Activated CD8-positive, alpha-beta T cell treated with anti-CD3 and anti-CD28 coated beads for 36 hours (primary cell): ENCODE measurements around the gene LAIR1. TPM values are rescaled to one million over a fixed set of nuclear protein-coding genes. Genes with fewer than 3 reads are reported as not detected.
"Not testable (repeated sequence)": the region's sequence is repeated elsewhere in the genome, so short reads cannot be mapped to it uniquely, and the experiment has no call there.

ENCODE experiments used
- ATAC-seq: fragments of 200-7000 bp; cut with Tn5 transposase; one replicate; pipeline ENCODE4 v1.10.0; 2021; ENCODE audit warnings: mild to moderate bottlenecking, moderate library complexity
- CTCF ChIA-PET: fragments of 350-600 bp; sonication (Branson Sonifier 250); formaldehyde crosslinking; loops from one replicate; lab custom pipeline; 2021; ENCODE audit warnings: antibody characterized with exemption; lab: Charles Lee
- POLR2A ChIA-PET: fragments of 350-600 bp; sonication (Branson Sonifier 250); formaldehyde crosslinking; loops from one replicate; lab custom pipeline; 2021; ENCODE audit warnings: antibody characterized with exemption; lab: Charles Lee
- DNase-seq: peaks from one replicate; pipeline ENCODE4 v3.0.0-alpha.2; 2020
- H3K27ac Mint-ChIP-seq: one replicate; pipeline ENCODE4 v1.8.0; 2021; ENCODE audit warnings: mild to moderate bottlenecking, mixed read lengths
- H3K27me3 Mint-ChIP-seq: one replicate; pipeline ENCODE4 v1.8.0; 2021; ENCODE audit warnings: mixed read lengths
- H3K36me3 Mint-ChIP-seq: one replicate; pipeline ENCODE4 v1.8.0; 2021; ENCODE audit warnings: low read depth, mixed read lengths
- H3K4me1 Mint-ChIP-seq: one replicate; pipeline ENCODE4 v1.8.0; 2021; ENCODE audit warnings: low read depth, mixed read lengths
- H3K4me3 Mint-ChIP-seq: one replicate; pipeline ENCODE4 v1.8.0; 2021; ENCODE audit warnings: mild to moderate bottlenecking, moderate library complexity, mixed read lengths
- H3K9me3 Mint-ChIP-seq: one replicate; pipeline ENCODE4 v1.8.0; 2021; ENCODE audit warnings: mixed read lengths
- CTCF ChIP-seq: fragments of 200-600 bp; IDR thresholded peaks from one replicate; pipeline ENCODE4 v1.8.0; 2022; ENCODE audit warnings: antibody characterized with exemption, mild to moderate bottlenecking
- intact Hi-C: fragments of 100-400 bp; cut with micrococcal nuclease; formaldehyde crosslinking; loops from one replicate; pipeline ENCODE4 v1.10.0; 2022
- total RNA-seq, 2 experiments: library from RNA; stranded (reverse); gene quantifications; one replicate each; pipeline ENCODE4 v1.2.3, GENCODE V29; 2021

Gene LAIR1
- total RNA-seq, 2 experiments from 2014 or later, result 11.3 TPM

GRCh38 chr19:54380897-54381296, 16.2 kb upstream of the LAIR1 start:
- H3K36me3 Mint-ChIP-seq, result no peaks in the 10 kb centered on the region
- peaks cover 34% of the 10 kb centered on the region for H3K4me1 Mint-ChIP-seq
- CTCF ChIA-PET, result interaction anchor here (1.7 kb wide), 1 partner anchor 56 kb away, joined by 7 read pairs; no protein-coding TSS in a partner anchor
- H3K4me3 Mint-ChIP-seq, result no peak overlapping the region
- peaks cover 6% of the 10 kb centered on the region for H3K27me3 Mint-ChIP-seq
- peaks cover 6% of the 10 kb centered on the region for H3K9me3 Mint-ChIP-seq
- no peak overlapping the region for H3K27ac Mint-ChIP-seq
- intact Hi-C loops, result no loop called here
- ATAC-seq, result no peak
- POLR2A ChIA-PET, result no interaction called here
- no peak for TF ChIP-seq CTCF
- DNase-seq, result no peak

DNA sequence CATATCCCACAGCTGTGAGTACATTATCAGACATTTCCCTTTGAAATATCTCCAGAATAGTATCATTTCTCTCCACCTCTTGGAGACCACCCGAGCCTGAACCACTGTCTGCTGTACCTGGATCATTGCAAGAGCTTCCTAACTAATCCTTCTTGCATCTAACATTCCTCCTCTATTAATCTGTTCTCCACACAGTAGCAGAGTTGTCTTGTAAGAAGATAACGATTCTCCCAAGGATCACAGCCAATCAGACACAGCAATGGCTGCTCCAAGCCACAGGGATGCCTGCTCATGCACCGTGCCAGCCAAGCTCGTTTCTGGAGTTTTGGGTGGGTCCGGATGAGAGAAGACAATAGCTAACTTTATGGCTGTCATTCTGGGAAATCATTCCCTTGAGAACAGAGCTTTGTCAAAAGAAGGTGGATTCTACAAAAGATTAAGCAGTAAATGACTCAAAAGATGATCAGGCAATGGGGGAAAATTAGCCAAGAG, 14.5 kb upstream of the LAIR1 start:
- peaks cover 50% of the 10 kb centered on the region for H3K4me1 Mint-ChIP-seq
- no peak overlapping the region for H3K27ac Mint-ChIP-seq
- ATAC-seq (no peak), DNase-seq (no peak)
- intact Hi-C loops, result no loop called here
- peaks cover 6% of the 10 kb centered on the region for H3K27me3 Mint-ChIP-seq
- no peak for TF ChIP-seq CTCF
- ChIA-PET POLR2A (interaction anchor here (1.4 to 2.1 kb wide), 2 partner anchors 9 to 11 kb away, joined by 5 to 13 read pairs; no protein-coding TSS in a partner anchor), CTCF (interaction anchor here (0.9 to 2.5 kb wide), 4 partner anchors 10 to 113 kb away, joined by 3 to 14 read pairs (median 4); no protein-coding TSS in a partner anchor)
- no peak overlapping the region for H3K4me3 Mint-ChIP-seq
- peaks cover 6% of the 10 kb centered on the region for H3K9me3 Mint-ChIP-seq
- H3K36me3 Mint-ChIP-seq, result no peaks in the 10 kb centered on the region

DNA sequence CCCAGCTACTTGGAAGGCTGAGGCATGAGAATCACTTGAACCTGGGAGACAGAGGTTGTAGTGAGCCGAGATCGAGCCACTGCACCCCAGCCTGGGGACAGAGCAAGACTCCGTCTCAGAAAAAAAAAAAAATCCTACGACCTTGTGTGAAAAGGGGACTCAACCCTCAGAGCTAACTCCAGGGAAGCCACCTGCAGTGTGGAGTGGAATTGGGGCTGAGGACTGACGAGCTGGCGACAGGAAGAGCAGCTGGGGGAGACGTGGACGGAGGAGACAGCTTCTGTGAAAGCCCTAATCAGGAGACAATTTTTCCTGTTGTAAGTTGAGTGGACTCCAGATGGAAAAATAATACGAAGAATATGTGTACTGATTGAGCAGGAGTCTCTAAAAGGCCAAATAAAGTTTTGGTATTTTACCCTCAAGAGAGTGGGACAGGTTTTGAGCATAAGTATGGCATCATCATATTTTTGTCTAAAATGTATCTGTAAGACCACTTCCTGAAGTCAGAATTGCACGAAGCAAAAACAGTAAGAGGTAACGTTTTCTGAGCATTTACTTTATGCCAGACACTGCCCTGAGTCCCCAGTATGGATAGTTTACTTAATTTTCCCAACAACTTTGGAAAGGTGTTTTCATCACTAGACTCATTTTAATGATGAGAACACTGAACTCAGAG, 12.0 kb upstream of the LAIR1 start:
- no peak for ATAC-seq
- peaks cover 6% of the 10 kb centered on the region for H3K9me3 Mint-ChIP-seq
- no peak overlapping the region for H3K27ac Mint-ChIP-seq
- ChIA-PET POLR2A (interaction anchor here (0.6 to 1.8 kb wide), 2 partner anchors 12 to 262 kb away, joined by 3 to 6 read pairs; no protein-coding TSS in a partner anchor), CTCF (interaction anchor here (0.7 to 1.5 kb wide), 3 partner anchors 12 to 14 kb away, joined by 3 to 6 read pairs (median 3); no protein-coding TSS in a partner anchor)
- H3K27me3 Mint-ChIP-seq, result peaks cover 9% of the 10 kb centered on the region
- no peak for TF ChIP-seq CTCF
- no peak for DNase-seq
- no peak overlapping the region for H3K4me3 Mint-ChIP-seq
- peaks cover 62% of the 10 kb centered on the region for H3K4me1 Mint-ChIP-seq
- intact Hi-C loops, result no loop called here
- no peaks in the 10 kb centered on the region for H3K36me3 Mint-ChIP-seq

- H3K36me3 Mint-ChIP-seq, DNase-seq, intact Hi-C loops, ATAC-seq, H3K9me3 Mint-ChIP-seq: not testable (repeated sequence)
- H3K27ac Mint-ChIP-seq, result peak overlapping the region; percentile 3
- POLR2A ChIA-PET, result interaction anchor here (1.8 kb wide), 1 partner anchor 13 kb away, joined by 6 read pairs; no protein-coding TSS in a partner anchor
- peak overlapping the region; percentile 41 for H3K4me3 Mint-ChIP-seq
- CTCF ChIA-PET, result interaction anchor here (1.2 to 1.6 kb wide), 2 partner anchors 10 to 41 kb away, joined by 4 read pairs; partner anchors contain the start of gene LAIR1
- H3K27me3 Mint-ChIP-seq, result peaks cover 13% of the 10 kb centered on the region
- peaks cover 73% of the 10 kb centered on the region for H3K4me1 Mint-ChIP-seq
These were observed 10.6 kb upstream of the LAIR1 start for GRCh38 chr19:54375181-54375938.
